Skeletal muscle satellite cell (primary cell): ENCODE measurements around the gene KCND3.

ENCODE experiments used
- H3K27me3 ChIP-seq: 2 replicates; pipeline ENCODE4 v1.7.0; 2013; ENCODE audit warnings: low read length; ENCODE audit not compliant: control insufficient read depth, insufficient read depth
- H3K36me3 ChIP-seq: 2 replicates; pipeline ENCODE4 v1.7.0; 2013; ENCODE audit warnings: mild to moderate bottlenecking, control low read depth, low read length; ENCODE audit not compliant: insufficient read depth
- H3K4me1 ChIP-seq: 2 replicates; pipeline ENCODE4 v1.7.0; 2013; ENCODE audit warnings: low read length; ENCODE audit not compliant: control insufficient read depth, insufficient read depth
- H3K4me2 ChIP-seq: 2 replicates; pipeline ENCODE4 v1.7.0; 2013; ENCODE audit warnings: mild to moderate bottlenecking, low read length
- H3K4me3 ChIP-seq: 2 replicates; pipeline ENCODE4 v1.7.0; 2013; ENCODE audit warnings: low read length
- H3K9ac ChIP-seq: 2 replicates; pipeline ENCODE4 v1.7.0; 2013; ENCODE audit warnings: mild to moderate bottlenecking, low read depth, low read length, moderate library complexity
- H3K9me3 ChIP-seq: replicated peaks from 2 replicates; pipeline ENCODE4 v1.7.0; 2013; ENCODE audit warnings: mild to moderate bottlenecking, control low read depth, low read length

Gene KCND3

DNA sequence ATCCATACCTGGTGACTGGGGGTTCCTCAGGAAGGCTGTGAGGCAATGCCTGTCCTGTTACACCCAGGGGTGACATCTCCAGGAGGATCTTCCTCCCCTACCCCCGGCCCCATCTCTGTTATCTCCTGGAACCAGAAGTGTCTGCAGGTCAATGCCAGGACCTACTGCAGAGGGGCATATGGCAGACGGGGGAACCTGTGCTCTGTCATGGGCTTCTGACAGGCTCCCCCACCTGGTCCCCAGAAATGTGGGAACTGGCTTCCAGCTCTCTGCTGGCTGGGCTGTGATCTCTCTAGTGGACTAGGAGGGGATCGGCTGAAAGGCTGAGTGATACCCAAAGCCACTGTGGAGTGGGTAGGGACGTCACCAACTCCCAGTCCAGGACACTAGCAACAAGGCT, 21.0 kb downstream of the KCND3 start:
- Histone ChIP-seq H3K27me3 (peaks cover 14% of the 10 kb centered on the region), H3K4me3 (no peak overlapping the region), H3K4me1 (no peaks in the 10 kb centered on the region), H3K9ac (no peak overlapping the region), H3K36me3 (no peaks in the 10 kb centered on the region), H3K4me2 (no peak overlapping the region), H3K9me3 (no peaks in the 10 kb centered on the region)

DNA sequence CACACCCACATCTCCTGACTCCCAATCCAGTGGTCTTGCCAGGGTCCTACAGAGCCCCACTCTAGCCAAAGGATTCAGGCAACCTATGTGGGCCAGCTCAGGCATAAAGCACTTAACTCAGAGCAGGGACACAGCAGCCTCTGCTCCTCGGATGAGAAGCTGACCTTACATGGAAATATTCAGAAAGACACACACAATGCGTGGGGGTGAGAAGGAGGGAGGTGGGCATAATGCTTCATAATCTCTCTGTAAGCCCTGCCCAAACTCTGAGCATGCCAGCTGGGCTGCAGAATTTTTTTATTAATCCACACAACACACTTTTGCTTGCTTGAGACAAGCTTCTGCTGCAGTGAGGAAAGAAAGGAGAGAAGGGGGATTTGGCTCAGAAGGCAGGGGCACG, 21.6 kb downstream of the KCND3 start:
- Histone ChIP-seq H3K4me1 (no peaks in the 10 kb centered on the region), H3K4me3 (no peak overlapping the region), H3K9me3 (no peaks in the 10 kb centered on the region), H3K36me3 (no peaks in the 10 kb centered on the region), H3K27me3 (peaks cover 14% of the 10 kb centered on the region), H3K9ac (no peak overlapping the region), H3K4me2 (no peak overlapping the region)

DNA sequence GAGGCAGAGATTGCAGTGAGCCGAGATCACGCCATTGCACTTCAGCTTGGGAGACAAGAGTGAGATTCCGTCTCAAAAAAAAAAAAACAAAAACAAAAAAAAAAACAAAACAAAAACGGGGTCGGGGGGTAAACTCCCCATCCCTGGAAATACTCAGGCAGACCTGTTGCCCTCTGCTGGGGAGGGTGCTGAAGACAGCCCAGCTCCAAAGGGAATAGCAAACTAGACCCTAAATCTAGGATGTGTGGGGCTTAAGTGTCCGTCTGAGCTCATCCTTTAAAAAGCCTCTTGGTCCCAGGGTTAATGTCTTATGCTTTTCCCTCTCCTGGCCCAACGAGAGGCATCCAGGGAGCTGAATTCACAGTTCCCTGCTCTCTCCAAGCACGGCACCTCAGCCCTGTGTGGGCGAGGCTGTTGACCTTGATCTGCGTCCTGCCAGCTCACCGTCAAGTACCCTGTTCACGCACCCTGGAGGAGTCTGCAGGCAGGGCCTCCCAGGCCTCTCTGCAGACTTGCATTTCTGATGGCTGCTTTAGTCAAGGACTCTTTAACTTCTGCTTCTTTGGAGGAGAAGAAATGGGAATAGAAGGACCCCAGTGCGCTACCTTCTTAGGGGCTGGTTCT, 22.3 kb downstream of the KCND3 start:
- no peak overlapping the region for H3K9ac ChIP-seq
- H3K36me3 ChIP-seq: no peaks in the 10 kb centered on the region
- H3K4me3 ChIP-seq: no peak overlapping the region
- H3K4me2 ChIP-seq: no peak overlapping the region
- peaks cover 17% of the 10 kb centered on the region for H3K27me3 ChIP-seq
- H3K4me1 ChIP-seq: no peaks in the 10 kb centered on the region
- no peaks in the 10 kb centered on the region for H3K9me3 ChIP-seq

DNA sequence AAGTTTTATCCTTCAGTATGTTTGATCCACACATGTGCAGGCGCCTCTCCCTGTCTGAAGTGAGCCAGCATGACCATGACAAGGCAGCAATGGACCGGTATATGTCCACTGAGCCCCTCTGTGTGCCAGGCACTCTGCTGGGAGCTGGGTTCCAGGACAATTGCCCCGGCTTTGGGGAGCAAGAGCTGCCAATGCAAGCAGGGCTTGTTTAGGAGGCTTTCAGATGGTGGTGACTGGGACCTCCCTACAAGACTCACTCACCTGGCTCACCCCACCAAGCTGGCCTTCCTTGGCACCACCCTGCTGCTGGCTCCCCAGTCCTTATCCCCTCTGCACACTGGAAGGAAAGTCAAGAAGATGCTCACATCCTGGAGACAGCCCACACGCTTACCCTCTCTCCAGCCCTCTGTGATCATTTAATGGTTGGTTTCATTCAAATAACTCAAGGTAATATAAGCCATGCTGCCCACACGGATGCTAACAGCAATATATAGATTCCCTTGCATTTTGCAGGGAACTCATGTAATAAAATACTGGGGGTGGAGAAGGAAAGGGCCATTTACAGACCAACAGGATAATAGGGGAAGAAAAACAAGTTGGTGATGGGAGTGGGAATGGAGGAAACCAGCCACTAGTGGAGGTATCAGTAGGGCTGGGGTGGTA, 23.6 kb downstream of the KCND3 start:
- H3K4me1 ChIP-seq: no peaks in the 10 kb centered on the region
- no peak overlapping the region for H3K4me3 ChIP-seq
- H3K27me3 ChIP-seq: peaks cover 20% of the 10 kb centered on the region
- no peaks in the 10 kb centered on the region for H3K36me3 ChIP-seq
- no peak overlapping the region for H3K4me2 ChIP-seq
- no peak overlapping the region for H3K9ac ChIP-seq
- H3K9me3 ChIP-seq: no peaks in the 10 kb centered on the region

DNA sequence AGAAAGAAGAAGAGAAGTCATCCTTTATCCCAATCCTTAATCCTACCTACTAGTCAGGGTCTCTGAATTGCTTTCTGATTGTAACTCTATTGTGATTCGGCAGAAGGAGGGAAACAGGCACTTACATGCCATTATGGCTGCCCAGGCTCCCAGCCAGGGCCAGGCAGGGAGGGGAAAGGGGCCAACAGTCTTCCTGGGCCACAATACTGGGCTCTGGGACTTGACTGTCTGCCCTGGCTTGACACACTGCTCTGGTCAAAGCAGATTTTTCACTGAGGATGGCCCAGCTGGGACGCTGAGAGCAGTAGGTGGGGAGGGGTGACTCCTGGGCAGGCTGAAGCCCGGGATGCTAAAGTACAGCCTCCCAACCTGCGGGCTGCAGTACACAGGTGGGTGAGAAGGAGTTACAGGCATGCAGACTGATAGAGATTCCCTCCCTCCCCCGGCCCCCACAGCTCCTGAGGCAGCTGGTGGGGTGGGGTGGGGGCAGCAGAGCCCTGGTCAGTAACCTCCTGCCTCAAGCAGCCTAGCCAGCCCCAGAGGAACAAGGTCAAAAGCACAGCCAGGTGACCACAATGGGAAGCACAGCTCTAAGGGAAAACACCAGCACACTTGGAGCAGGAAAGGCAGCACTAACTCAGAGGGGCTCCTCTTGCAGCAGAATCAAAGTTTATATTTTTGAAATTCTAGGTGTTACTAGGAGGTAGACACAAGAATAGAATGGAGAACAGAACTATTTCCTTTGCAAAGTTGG, 25.3 kb downstream of the KCND3 start:
- Histone ChIP-seq H3K4me1 (no peaks in the 10 kb centered on the region), H3K4me3 (no peak overlapping the region), H3K27me3 (peaks cover 29% of the 10 kb centered on the region), H3K9me3 (no peaks in the 10 kb centered on the region), H3K4me2 (no peak overlapping the region), H3K36me3 (no peaks in the 10 kb centered on the region), H3K9ac (no peak overlapping the region)

DNA sequence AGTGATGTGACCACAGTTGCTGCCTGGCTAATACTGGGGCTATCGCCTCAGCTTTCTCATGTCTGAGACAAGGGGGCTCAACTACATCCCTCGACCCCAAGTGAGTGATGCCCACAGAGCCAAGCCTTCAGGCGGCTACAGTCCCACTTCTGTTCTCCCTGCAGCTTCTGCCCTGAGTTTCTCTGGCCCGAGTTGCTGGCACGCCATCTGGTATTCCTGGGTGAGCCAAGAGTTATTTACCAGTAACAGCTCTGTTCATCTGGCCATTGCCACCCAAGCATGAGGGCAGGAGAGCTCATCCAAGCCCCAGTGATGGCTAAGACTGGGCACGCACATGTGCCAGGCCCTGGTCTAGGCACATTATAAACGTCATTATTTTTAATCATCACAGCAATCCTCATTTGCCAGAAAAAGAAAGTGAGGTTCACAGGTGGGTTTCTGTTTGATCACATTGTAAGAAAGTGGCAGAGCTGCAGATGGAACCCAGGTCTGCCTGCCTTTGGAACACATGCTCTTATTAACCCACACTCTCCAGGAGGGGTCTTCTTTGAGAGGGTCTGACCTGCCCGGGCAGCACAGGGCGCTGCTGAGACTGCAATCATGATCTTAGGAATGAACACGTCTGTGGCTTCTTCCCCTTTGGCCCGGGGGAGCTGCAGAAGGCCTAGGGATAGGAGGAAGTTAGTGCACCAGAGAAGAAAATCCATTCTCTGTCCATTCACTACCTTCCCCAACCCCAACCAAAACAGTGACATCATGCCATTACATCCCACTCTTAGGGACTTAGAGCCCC, 27.5 kb downstream of the KCND3 start:
- H3K9ac ChIP-seq: no peak overlapping the region
- H3K4me3 ChIP-seq: no peak overlapping the region
- no peaks in the 10 kb centered on the region for H3K9me3 ChIP-seq
- H3K4me1 ChIP-seq: no peaks in the 10 kb centered on the region
- H3K4me2 ChIP-seq: no peak overlapping the region
- peaks cover 26% of the 10 kb centered on the region for H3K27me3 ChIP-seq
- H3K36me3 ChIP-seq: no peaks in the 10 kb centered on the region

DNA sequence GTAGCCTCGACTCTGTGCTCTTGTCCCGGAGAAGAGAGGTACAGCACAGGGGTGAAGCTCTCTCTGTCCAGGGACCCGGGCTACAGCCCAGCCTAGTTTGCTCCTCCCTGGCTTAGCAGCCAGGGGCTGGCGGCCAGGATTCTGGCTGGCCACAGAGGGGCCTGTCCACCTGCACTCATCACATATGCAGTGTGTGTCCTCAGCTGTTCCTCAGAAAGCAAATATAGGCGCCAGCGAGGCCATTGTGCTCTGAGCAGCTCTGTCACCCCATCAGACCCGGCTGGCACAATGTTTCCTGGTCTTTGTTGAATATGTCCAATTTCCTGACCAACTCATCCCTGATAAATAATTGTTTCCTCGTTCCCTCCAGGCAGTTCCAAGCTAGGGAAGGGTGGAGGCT, 28.5 kb downstream of the KCND3 start:
- peaks cover 26% of the 10 kb centered on the region for H3K27me3 ChIP-seq
- no peaks in the 10 kb centered on the region for H3K9me3 ChIP-seq
- H3K4me1 ChIP-seq: no peaks in the 10 kb centered on the region
- H3K4me2 ChIP-seq: no peak overlapping the region
- H3K9ac ChIP-seq: no peak overlapping the region
- no peaks in the 10 kb centered on the region for H3K36me3 ChIP-seq
- H3K4me3 ChIP-seq: no peak overlapping the region

DNA sequence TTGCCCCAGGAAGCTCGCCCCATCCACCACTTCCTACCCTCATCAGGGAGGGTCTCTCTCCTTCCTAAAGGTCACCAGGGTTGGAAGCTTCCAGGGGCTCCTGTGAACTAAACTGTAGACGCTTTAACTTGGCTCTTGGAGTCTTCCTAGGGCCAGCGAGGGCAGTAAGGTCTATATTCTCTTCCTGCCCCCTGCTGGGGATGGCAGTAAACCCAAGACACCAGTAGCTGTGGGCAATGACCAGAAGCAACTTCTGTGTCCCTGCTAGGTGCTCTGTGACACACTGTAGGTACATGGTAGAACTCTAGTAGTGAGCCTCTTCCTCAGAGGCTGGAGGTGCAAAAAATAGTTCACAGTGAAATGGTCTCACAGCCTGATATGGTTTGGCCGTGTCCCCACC, 30.0 kb downstream of the KCND3 start:
- H3K4me1 ChIP-seq: no peaks in the 10 kb centered on the region

DNA sequence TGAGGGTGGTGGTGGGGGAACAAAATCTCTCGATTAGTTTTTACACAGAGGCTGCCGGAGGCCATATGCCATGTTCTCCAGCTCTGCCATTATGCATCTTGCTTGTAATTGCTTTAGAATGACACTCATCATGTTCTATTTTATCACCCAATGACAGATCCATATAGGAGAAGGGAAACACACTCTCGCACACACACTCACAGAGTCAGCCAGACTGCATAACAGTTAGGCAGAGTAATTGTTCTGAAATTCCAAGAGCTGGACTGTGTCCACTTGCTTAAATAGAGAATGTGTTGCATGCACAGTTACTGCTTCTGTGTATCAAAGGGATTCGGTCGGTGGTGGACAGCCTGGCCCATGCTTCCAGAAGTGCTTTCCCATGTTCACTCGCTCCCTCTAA, 30.6 kb downstream of the KCND3 start:
- Histone ChIP-seq H3K9me3 (no peaks in the 10 kb centered on the region), H3K4me3 (no peak overlapping the region), H3K4me1 (no peaks in the 10 kb centered on the region), H3K4me2 (no peak overlapping the region), H3K9ac (no peak overlapping the region), H3K36me3 (no peaks in the 10 kb centered on the region), H3K27me3 (peaks cover 20% of the 10 kb centered on the region)

More for the DNA sequence above, 30.0 kb downstream of the KCND3 start:
- no peak overlapping the region for H3K4me2 ChIP-seq
- H3K9ac ChIP-seq: no peak overlapping the region
- no peaks in the 10 kb centered on the region for H3K9me3 ChIP-seq
- H3K27me3 ChIP-seq: peaks cover 20% of the 10 kb centered on the region
- H3K4me3 ChIP-seq: no peak overlapping the region
- no peaks in the 10 kb centered on the region for H3K36me3 ChIP-seq

DNA sequence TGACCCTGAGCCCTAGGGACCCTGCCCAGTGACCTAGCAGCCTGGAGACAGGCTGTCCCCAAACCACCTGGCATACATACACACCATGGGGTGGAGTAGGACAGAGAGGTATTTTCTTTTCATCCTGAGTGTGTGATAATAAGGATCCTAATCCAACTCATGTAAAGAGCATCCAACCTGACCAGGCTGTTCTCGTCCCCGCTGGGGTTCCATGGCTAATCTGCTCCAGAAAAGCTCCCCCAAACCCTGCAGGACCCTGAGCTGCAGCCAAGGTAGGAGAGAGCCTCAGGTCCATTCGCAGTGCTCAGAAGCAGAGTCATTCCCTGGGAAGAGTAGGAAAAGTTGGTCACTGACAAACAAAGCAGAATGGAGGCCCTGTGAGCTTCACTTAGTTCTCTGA, 31.4 kb downstream of the KCND3 start:
- Histone ChIP-seq H3K9me3 (no peaks in the 10 kb centered on the region), H3K27me3 (peaks cover 20% of the 10 kb centered on the region), H3K4me3 (no peak overlapping the region), H3K4me1 (no peaks in the 10 kb centered on the region), H3K4me2 (no peak overlapping the region), H3K36me3 (no peaks in the 10 kb centered on the region), H3K9ac (no peak overlapping the region)

DNA sequence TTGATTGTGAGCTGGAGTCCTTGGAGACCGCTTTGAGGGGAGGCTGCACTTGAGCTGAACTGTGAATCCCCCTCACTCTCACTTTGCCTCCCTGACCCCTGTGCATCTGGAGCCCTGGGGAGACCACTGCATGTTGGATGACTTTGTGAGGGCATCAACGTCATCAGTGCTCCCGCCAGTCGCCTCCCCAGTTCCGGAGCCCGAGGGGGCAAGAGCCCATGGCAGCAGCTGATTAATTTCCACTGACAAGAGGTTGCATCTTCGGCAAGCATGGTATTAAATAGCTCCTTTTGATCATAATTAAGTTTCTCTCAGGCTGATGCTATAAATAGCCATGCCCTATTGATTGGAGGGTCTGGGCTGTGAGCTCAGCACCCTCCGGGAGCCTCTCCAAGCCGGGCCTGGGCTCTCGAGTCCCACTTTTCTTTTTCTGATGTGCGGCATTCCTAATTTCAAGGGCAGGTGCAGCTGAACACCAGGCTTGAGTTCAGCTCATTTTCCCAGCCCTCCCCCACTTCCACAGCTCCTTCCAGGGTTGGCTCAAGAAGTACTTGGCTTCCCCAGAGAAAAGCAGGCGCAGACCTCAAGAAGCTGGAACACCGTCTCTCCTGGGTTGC, 33.2 kb downstream of the KCND3 start:
- H3K9me3 ChIP-seq: no peaks in the 10 kb centered on the region
- H3K4me3 ChIP-seq: no peak overlapping the region
- H3K36me3 ChIP-seq: no peaks in the 10 kb centered on the region
- peaks cover 15% of the 10 kb centered on the region for H3K27me3 ChIP-seq
- no peak overlapping the region for H3K9ac ChIP-seq
- no peak overlapping the region for H3K4me2 ChIP-seq
- no peaks in the 10 kb centered on the region for H3K4me1 ChIP-seq
